DMS53 (cell line): ENCODE measurements around the gene HEPHL1.
"Not testable (repeated sequence)": the region's sequence is repeated elsewhere in the genome, so short reads cannot be mapped to it uniquely, and the experiment has no call there.

Source experiments
- DNase-seq: peaks from one replicate; lab custom pipeline; 2025; lab: John Stamatoyannopoulos, UW

Gene HEPHL1, protein sequence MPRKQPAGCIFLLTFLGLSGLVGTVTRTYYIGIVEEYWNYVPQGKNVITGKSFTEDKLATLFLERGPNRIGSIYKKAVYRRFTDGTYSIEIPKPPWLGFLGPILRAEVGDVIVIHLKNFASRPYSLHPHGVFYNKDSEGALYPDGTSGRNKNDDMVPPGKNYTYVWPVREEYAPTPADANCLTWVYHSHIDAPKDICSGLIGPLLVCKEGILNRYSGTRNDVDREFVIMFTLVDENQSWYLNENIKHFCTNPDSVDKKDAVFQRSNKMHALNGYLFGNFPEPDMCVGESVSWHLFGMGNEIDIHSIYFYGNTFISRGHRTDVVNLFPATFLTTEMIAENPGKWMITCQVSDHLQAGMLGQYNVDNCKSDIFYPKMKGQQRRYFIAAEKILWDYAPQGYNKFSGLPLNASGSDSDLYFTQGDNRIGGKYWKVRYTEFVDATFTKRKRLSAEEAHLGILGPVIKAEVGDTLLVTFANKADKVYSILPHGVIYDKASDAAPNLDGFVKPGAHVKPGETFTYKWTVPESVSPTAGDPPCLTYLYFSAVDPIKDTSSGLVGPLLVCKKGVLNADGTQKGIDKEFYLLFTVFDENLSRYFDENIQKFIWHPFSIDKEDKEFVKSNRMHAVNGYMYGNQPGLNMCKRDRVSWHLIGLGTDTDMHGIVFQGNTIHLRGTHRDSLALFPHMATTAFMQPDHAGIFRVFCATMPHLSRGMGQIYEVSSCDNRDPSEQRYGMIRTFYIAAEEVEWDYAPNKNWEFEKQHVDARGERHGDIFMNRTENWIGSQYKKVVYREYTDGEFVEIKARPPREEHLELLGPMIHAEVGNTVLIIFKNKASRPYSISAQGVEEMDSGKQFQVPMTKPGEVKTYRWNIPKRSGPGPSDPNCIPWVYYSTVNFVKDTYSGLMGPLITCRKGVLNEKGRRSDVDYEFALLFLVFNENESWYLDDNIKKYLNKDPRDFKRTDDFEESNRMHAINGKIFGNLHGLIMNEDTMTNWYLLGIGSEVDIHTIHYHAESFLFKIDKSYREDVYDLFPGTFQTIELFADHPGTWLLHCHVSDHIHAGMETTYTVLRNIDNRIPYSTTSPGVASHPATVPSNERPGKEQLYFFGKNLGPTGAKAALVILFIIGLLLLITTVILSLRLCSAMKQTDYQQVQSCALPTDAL

GRCh38 chr11:94020777-94021481, at the start of gene HEPHL1:
Gene HEPHL1, plus strand, starts transcription at chr11:94021354. Its CDS starts 15 bp downstream, at chr11:94021369.
- DNase-seq = no peak

GRCh38 chr11:93972790-93973189, 48.4 kb upstream of the HEPHL1 start:
- DNase-seq = no peak

- not testable (repeated sequence) for DNase-seq
Observed at GRCh38 chr11:93973322-93974051, 47.7 kb upstream of the HEPHL1 start.

DNA sequence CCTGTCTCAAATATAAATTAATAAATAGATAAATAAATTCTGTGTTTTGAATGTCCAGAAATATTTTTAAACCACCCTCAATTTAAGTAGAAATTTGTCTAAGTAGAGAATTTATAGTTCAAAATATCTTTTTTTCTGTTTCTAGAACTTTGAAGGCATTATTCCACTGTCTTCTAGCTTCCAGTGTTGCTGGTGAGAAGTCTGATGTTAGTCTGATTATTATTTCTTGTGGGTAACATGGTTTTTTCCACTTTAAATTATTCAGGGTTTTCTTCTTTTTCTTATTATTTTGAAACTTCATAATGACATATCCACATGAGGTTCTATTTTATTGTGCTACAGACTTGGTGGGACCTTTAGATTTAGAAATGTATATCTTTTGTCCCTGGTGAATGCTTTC, 46.4 kb upstream of the HEPHL1 start:
- no peak for DNase-seq

- DNase-seq = not testable (repeated sequence)
Observed at GRCh38 chr11:93976577-93977254, 44.4 kb upstream of the HEPHL1 start.

- DNase-seq = no peak
Observed at GRCh38 chr11:93983542-93984195, 37.5 kb upstream of the HEPHL1 start.

DNA sequence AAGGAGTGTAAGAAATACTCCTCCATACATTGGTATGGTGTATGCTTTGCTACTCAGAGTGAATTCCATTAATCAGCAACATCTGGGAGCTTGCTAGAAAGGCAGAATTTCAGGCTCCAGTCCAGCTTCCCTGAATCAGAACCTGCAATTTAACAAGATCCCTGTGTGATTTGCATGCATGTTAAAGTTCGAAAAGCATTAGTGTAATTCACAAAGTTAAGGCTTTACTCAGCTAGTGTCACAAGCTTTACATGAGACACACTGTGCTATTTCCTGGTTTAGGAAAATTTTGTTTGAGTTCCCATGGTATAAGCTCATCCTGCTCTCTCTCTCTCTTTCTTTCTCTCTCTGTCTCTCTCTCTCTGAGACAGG, 37.0 kb upstream of the HEPHL1 start:
- no peak for DNase-seq

DNA sequence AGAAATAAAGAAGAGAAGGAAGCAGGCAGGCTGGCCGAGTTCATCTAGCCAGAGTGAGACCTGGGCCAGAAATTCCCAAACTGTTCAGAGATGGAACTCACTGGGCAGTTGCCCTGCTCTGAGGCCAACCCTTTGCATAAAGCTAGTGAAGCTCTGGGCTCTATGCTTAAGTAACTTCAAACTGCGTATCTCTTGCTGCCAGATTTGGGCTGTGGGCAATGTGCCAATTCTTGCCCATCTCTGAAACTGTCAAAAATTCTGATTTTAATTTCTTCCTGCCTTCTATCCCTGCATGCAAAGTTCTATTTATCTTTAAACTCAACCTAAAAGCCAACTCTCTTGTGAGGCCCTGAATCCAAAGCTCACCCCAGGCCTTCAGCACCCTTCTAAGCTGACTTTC, 36.2 kb upstream of the HEPHL1 start:
- no peak for DNase-seq

- peak; percentile 90 for DNase-seq
Observed at GRCh38 chr11:93986716-93987115, 34.4 kb upstream of the HEPHL1 start.

DNA sequence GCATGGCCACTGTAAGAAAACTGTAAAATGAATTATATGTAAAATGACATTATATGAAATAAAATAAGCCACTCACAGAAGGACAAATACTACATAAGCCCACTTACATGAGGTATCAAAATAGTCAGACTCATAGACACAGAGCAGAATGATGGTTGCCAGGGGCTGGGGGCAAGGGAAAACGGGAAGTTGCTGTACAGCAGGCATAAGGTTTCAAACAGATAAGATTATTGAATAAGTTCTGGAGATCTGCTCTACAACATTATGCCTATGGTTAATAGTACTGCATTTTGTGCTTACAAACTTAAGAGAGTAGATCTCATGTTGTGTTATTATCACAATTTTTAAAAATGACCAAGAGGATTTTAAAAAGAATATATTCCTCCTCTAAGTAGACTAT, 32.7 kb upstream of the HEPHL1 start:
- DNase-seq = no peak

DNA sequence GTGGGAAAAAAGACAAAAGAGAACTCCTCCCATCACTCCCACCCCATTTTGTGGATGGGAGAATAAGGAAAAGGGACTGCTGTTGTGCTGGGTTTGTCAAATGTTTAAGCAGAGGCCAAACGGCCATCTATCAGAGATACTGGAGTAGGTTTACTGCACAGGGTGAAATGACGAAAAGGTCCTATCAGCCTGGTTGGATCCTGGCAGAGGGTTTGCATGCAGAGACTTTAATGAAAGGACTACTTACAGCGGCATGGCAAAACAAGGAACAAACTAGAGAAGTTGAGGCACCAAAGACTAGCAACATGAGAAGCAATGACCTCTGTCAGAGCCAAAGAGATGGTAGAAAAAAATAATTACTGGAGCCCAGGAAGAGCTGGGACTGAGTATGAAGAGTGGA, 32.2 kb upstream of the HEPHL1 start:
- DNase-seq = no peak

GRCh38 chr11:93993747-93994146, 27.4 kb upstream of the HEPHL1 start:
- peak; percentile 10 for DNase-seq

DNA sequence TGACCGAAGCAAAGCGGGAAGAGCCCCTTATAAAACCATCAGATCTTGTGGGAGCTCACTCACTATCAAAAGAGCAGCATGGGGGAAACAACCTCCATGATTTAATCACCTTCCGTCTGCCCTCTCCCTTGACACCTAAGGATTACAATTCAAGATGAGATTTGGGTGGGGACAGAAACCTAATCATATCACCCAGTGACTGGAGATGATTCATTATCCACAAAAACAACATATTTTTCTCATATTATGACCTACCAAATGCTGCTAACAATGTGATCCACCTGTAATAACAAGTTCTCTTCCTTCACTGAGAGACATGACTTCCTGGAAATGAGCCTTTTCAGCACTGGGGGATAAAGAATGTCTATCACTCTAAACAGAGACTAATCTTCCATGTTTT, 23.4 kb upstream of the HEPHL1 start:
- DNase-seq = no peak

- DNase-seq = no peak
Observed at GRCh38 chr11:94000659-94001058, 20.5 kb upstream of the HEPHL1 start.

DNA sequence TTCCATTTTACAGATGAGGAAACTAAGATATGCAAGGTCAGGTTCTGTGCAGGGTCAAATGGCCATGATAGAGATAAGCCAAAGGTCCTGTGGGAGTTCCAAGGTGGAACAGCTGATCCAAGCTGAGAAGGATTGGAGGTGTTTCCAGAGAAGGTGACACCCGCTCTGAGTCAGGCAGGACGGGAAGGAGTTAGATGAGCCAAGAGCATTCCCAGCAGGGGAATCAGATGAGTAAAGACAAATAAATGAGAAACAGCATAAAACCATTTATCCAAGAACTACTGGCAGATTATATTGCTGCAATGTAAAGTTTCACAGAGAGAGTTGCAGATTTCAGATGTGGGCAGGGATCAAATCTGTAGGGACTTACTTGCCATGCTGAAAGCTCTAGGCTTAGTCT, 18.9 kb upstream of the HEPHL1 start:
- no peak for DNase-seq

GRCh38 chr11:94007426-94007825, 13.7 kb upstream of the HEPHL1 start:
- no peak for DNase-seq

GRCh38 chr11:94007906-94008305, 13.2 kb upstream of the HEPHL1 start:
- DNase-seq = no peak

GRCh38 chr11:94010136-94010535, 11.0 kb upstream of the HEPHL1 start:
- no peak for DNase-seq

DNA sequence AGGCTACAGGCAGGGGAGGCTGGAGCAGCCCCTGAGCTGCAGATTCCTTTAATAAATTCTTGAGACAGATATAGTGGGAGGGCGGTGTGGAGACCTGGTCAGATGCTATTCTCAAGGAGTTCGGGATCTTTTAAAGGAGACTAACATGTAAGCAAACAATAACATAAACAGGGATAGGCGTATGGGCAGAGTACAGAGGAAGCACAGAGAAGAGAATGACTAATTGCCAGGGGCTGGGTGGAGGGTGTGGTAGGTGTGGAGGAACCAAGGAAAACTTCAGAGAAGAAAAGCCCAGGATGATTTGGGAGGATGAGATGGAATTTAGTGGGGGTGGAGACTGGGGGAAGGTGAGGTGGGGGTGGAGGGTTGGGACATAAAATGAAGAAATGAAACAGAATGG, 9.7 kb upstream of the HEPHL1 start:
- DNase-seq = no peak

GRCh38 chr11:94017446-94017845, 3.7 kb upstream of the HEPHL1 start:
- no peak for DNase-seq
